ENCODE data around the gene UBTD1. TPM values are rescaled to one million over a fixed set of nuclear protein-coding genes. Genes with fewer than 3 reads are reported as not detected.

Gene UBTD1, protein sequence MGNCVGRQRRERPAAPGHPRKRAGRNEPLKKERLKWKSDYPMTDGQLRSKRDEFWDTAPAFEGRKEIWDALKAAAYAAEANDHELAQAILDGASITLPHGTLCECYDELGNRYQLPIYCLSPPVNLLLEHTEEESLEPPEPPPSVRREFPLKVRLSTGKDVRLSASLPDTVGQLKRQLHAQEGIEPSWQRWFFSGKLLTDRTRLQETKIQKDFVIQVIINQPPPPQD
- total RNA-seq (10 to 100 TPM; 30.4 to 41.0 TPM), polyA plus RNA-seq (ENCODE audit: insufficient read length in 6 of 6) (10 to 100 TPM; 16.6 to 25.2 (median 19.2) TPM)
- long read RNA-seq, donor 1, transcript UBTD1-201 (3 exons, 1,706 nt): major isoform, 34 of 79 reads
- long read RNA-seq, donor 1, partial matches to known transcripts: 35 of 79 reads
- long read RNA-seq, donor 1, other reads (novel, unspliced or antisense): 10 of 79 reads
- long read RNA-seq, donor 2, transcript UBTD1-201 (3 exons, 1,706 nt): major isoform, 18 of 35 reads
- long read RNA-seq, donor 2, partial matches to known transcripts: 17 of 35 reads
- long read RNA-seq, donor 2, other reads (novel, unspliced or antisense): 0 of 35 reads
- long read RNA-seq, donor 3, transcript UBTD1-201 (3 exons, 1,706 nt): major isoform, 12 of 12 reads
- long read RNA-seq, donor 3, partial matches to known transcripts: 0 of 12 reads
- long read RNA-seq, donor 3, other reads (novel, unspliced or antisense): 0 of 12 reads
- long read RNA-seq, donor 4, transcript UBTD1-201 (3 exons, 1,706 nt): major isoform, 60 of 61 reads
- long read RNA-seq, donor 4, partial matches to known transcripts: 1 of 61 reads
- long read RNA-seq, donor 4, other reads (novel, unspliced or antisense): 0 of 61 reads
- long read RNA-seq, donor 5, transcript UBTD1-201 (3 exons, 1,706 nt): major isoform, 22 of 22 reads
- long read RNA-seq, donor 5, partial matches to known transcripts: 0 of 22 reads
- long read RNA-seq, donor 5, other reads (novel, unspliced or antisense): 0 of 22 reads
- long read RNA-seq, donor 6, transcript UBTD1-201 (3 exons, 1,706 nt): major isoform, 19 of 26 reads
- long read RNA-seq, donor 6, partial matches to known transcripts: 7 of 26 reads
- long read RNA-seq, donor 6, other reads (novel, unspliced or antisense): 0 of 26 reads
- long read RNA-seq, donor 7, transcript UBTD1-201 (3 exons, 1,706 nt): major isoform, 8 of 8 reads
- long read RNA-seq, donor 7, partial matches to known transcripts: 0 of 8 reads
- long read RNA-seq, donor 7, other reads (novel, unspliced or antisense): 0 of 8 reads
- long read RNA-seq, donor 8, transcript UBTD1-201 (3 exons, 1,706 nt): major isoform, 14 of 14 reads
- long read RNA-seq, donor 8, partial matches to known transcripts: 0 of 14 reads
- long read RNA-seq, donor 8, other reads (novel, unspliced or antisense): 0 of 14 reads
- long read RNA-seq, donor 9, partial matches to known transcripts: 0 of 1 reads
- long read RNA-seq, donor 9, other reads (novel, unspliced or antisense): 0 of 1 reads
- long read RNA-seq, donor 10, transcript UBTD1-201 (3 exons, 1,706 nt): major isoform, 36 of 37 reads
- long read RNA-seq, donor 10, partial matches to known transcripts: 1 of 37 reads
- long read RNA-seq, donor 10, other reads (novel, unspliced or antisense): 0 of 37 reads
- long read RNA-seq, donor 11, transcript UBTD1-201 (3 exons, 1,706 nt): major isoform, 11 of 46 reads
- long read RNA-seq, donor 11, partial matches to known transcripts: 17 of 46 reads
- long read RNA-seq, donor 11, other reads (novel, unspliced or antisense): 18 of 46 reads
- long read RNA-seq, donor 12, transcript UBTD1-201 (3 exons, 1,706 nt): major isoform, 21 of 21 reads
- long read RNA-seq, donor 12, partial matches to known transcripts: 0 of 21 reads
- long read RNA-seq, donor 12, other reads (novel, unspliced or antisense): 0 of 21 reads

DNA sequence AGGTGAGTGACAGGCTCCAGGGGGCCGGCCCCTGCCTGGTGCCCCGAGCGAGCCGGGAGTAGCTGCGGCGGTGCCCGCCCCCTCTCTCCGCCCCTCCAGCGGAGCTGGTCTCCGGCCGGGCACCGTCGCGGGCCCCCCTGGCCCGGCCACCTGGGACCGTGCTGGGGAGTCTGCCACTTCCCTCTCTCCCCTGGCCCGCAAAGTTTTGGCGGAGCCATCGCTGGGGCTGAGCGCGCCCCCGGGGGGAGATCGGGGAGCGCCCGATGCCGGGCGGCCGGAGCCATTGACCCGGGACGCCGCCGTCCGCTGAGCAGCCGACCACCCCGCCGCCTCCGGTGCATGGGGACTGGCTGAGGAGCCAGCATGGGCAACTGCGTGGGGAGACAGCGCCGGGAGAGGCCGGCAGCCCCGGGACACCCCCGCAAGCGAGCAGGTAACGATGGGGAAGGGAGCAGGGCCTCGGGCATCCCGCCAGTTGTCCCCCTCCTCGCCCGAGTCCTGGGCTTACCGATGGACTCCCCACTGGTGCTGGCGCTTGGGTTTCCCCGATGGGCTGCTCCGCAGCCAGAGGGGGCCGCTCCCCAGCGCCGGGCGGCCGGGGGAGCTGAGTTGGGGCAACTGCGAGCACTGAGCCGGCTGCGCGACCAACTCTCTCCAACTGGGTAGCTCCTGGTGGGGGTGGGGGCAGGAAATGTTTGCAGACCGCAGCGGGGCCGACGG lies at the start of gene UBTD1:
Gene UBTD1, plus strand, starts transcription at position 84 of the 720 bp plus-strand sequence. Its CDS starts 280 bp downstream, at position 364.
- DNase-seq: peak; percentile 35 to 89 (median 60)
- H3K4me1 ChIP-seq: peaks cover 37 to 58% of the 10 kb centered on the region in 2 donors
- H3K36me3 ChIP-seq: no peaks in the 10 kb centered on the region
- no peaks in the 10 kb centered on the region for H3K27me3 ChIP-seq
- no peaks in the 10 kb centered on the region for H3K9me3 ChIP-seq
- peak within 1 kb of the TSS; percentile 73 to 96 for H3K4me3 ChIP-seq
- TF ChIP-seq, protein P1, sequence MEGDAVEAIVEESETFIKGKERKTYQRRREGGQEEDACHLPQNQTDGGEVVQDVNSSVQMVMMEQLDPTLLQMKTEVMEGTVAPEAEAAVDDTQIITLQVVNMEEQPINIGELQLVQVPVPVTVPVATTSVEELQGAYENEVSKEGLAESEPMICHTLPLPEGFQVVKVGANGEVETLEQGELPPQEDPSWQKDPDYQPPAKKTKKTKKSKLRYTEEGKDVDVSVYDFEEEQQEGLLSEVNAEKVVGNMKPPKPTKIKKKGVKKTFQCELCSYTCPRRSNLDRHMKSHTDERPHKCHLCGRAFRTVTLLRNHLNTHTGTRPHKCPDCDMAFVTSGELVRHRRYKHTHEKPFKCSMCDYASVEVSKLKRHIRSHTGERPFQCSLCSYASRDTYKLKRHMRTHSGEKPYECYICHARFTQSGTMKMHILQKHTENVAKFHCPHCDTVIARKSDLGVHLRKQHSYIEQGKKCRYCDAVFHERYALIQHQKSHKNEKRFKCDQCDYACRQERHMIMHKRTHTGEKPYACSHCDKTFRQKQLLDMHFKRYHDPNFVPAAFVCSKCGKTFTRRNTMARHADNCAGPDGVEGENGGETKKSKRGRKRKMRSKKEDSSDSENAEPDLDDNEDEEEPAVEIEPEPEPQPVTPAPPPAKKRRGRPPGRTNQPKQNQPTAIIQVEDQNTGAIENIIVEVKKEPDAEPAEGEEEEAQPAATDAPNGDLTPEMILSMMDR (IDR thresholded peaks at IDR 0.05): no peak
- intact Hi-C loops (cut with DNase I): no loop called here
- peak; percentile 13 for ATAC-seq
- peak within 1 kb of the TSS; percentile 91 to 93 for H3K27ac ChIP-seq

DNA sequence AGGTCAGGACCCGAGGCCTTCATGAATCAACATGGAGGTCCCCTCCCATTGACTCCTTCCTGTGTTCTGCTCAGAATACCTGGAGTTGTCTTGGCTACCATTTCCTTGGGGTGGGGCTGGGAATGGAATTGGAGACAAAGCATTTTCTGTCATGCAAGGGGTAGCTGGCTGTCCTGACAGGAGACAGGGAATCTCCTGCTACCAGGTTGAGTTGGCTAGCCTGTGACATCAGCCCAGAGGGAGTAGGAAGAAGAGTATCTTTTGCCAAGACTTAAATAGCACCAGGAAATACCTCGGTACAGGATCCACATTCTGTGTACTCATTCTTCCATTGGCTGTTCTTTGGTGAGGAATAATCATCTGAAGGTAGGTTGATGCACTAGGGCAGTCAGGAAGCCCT lies 47.9 kb upstream of the UBTD1 start:
- TF ChIP-seq, protein P1 (IDR thresholded peaks at IDR 0.05): no peak
- no peak overlapping the region for H3K27ac ChIP-seq
- no peak for DNase-seq

DNA sequence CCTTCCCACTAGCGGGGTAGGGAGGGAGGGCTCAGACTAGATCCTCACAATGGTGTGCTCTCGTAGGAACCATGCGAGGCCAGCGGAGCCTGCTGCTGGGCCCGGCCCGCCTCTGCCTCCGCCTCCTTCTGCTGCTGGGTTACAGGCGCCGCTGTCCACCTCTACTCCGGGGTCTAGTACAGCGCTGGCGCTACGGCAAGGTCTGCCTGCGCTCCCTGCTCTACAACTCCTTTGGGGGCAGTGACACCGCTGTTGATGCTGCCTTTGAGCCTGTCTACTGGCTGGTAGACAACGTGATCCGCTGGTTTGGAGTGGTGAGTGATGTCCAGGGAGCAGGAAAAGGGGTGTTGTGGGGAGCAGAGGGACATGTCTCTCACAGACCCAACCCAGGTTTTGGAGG lies 47.1 kb upstream of the UBTD1 start:
- DNase-seq: no peak
- peaks cover 24 to 31% of the 10 kb centered on the region in 2 donors for H3K4me1 ChIP-seq
- intact Hi-C loops (cut with DNase I): no loop called here
- H3K9me3 ChIP-seq: no peaks in the 10 kb centered on the region
- no peak overlapping the region for H3K4me3 ChIP-seq
- TF ChIP-seq, protein P1 (IDR thresholded peaks at IDR 0.05): no peak
- ATAC-seq: no peak
- H3K27ac ChIP-seq: no peak overlapping the region
- peaks cover 4 to 54% of the 10 kb centered on the region in 2 donors for H3K36me3 ChIP-seq
- no peaks in the 10 kb centered on the region for H3K27me3 ChIP-seq

More for the DNA sequence above, 47.9 kb upstream of the UBTD1 start:
- Histone ChIP-seq H3K36me3 (peaks cover 0 to 46% of the 10 kb centered on the region in 2 donors), H3K9me3 (no peaks in the 10 kb centered on the region), H3K27me3 (no peaks in the 10 kb centered on the region), H3K4me1 (peaks cover 24 to 34% of the 10 kb centered on the region in 2 donors), H3K4me3 (no peak overlapping the region)
- ATAC-seq: no peak
- intact Hi-C loops (cut with DNase I): no loop called here

DNA sequence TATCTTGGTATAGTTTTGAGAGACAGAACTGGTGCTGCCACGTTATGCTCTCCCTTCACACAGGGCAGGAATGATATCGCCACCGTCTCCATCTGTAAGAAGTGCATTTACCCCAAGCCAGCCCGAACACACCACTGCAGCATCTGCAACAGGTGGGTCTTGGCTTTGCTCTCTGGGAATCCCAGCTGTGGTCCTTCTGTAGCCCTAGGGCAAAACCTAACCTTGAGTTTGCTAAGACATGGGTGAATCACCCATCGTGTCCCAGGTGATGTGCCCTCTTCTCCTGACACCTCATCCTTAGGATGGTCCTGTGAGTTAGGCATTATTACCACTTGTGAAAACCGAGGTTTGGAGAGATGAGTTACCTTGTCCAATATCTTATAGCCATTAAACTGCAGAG lies 46.4 kb upstream of the UBTD1 start:
- intact Hi-C loops (cut with DNase I): no loop called here
- TF ChIP-seq, protein P1 (IDR thresholded peaks at IDR 0.05): no peak
- Histone ChIP-seq H3K27me3 (no peaks in the 10 kb centered on the region), H3K4me3 (no peak overlapping the region), H3K9me3 (no peaks in the 10 kb centered on the region), H3K4me1 (peaks cover 17 to 23% of the 10 kb centered on the region in 2 donors), H3K36me3 (peaks cover 4 to 61% of the 10 kb centered on the region in 2 donors), H3K27ac (no peak overlapping the region)
- DNase-seq: no peak
- no peak for ATAC-seq

All from left lung (tissue), 14 donors.